SK-N-SH (cell line): ENCODE data around the gene S100A4. TPM values are rescaled to one million over a fixed set of nuclear protein-coding genes. Genes with fewer than 3 reads are reported as not detected.
"Not testable (repeated sequence)": the region's sequence is repeated elsewhere in the genome, so short reads cannot be mapped to it uniquely, and the experiment has no call there.

Source experiments
- CTCF ChIA-PET: fragments of 300-600, 350-600 bp; formaldehyde crosslinking; extraction: SDS; loops from one replicate; lab custom pipeline; 2021; lab: Yijun Ruan, JAX
- POLR2A ChIA-PET: fragments of 350-600 bp; sonication (Branson Sonifier 250); formaldehyde crosslinking; extraction: SDS; loops from one replicate; lab custom pipeline; 2020; ENCODE audit warnings: antibody characterized with exemption, inconsistent platforms; lab: Yijun Ruan, JAX
- DNase-seq: peaks from one replicate; pipeline ENCODE4 v3.0.0; 2012
- H2AFZ ChIP-seq: fragments of 200-600 bp; sonication (generic); 2 replicates; pipeline ENCODE4 v1.8.1; 2016; ENCODE audit warnings: antibody characterized with exemption, mild to moderate bottlenecking, low read depth
- H3F3A ChIP-seq: fragments of 200-600 bp; sonication (generic); replicated peaks from 2 replicates; pipeline ENCODE3; 2016; ENCODE audit warnings: antibody characterized with exemption, mild to moderate bottlenecking; ENCODE audit not compliant: insufficient read depth
- H3K27ac ChIP-seq, 2 experiments: fragments of 200-500 bp in 1 of 2; fragments of 200-600 bp in 1 of 2; sonication (Bioruptor generic) in 1 of 2; sonication (generic), shearing (Covaris generic) in 1 of 2; 2 replicates each; pipeline versions ENCODE4 v1.5.1 to v1.6.1; 2014 to 2016; ENCODE audit warnings: low read depth in 2 of 2, inconsistent platforms in 1 of 2, low read length in 1 of 2, mild to moderate bottlenecking in 1 of 2, mixed read lengths in 1 of 2
- H3K27me3 ChIP-seq: fragments of 200-600 bp; sonication (generic), shearing (Covaris generic); 2 replicates; pipeline ENCODE4 v1.6.1; 2016; ENCODE audit warnings: mixed run types; ENCODE audit not compliant: insufficient read depth
- H3K36me3 ChIP-seq, 2 experiments: fragments of 200-500 bp in 1 of 2; fragments of 200-600 bp in 1 of 2; sonication (Bioruptor generic) in 1 of 2; sonication (generic) in 1 of 2; replicated peaks in 1 of 2; 2 replicates each; pipeline versions ENCODE3 to v1.5.1; 2014 to 2016; ENCODE audit warnings: low read length in 1 of 2, mild to moderate bottlenecking in 1 of 2; ENCODE audit not compliant: insufficient read depth in 2 of 2, control insufficient read depth in 1 of 2
- H3K4me1 ChIP-seq, 2 experiments: fragments of 200-500 bp in 1 of 2; fragments of 200-600 bp in 1 of 2; sonication (Bioruptor generic) in 1 of 2; sonication (generic), shearing (Covaris generic) in 1 of 2; 2 replicates each; pipeline versions ENCODE4 v1.5.1 to v1.6.1; 2014 to 2016; ENCODE audit warnings: low read depth in 1 of 2, low read length in 1 of 2, mixed run types in 1 of 2; ENCODE audit not compliant: insufficient read depth in 2 of 2, control insufficient read depth in 1 of 2
- H3K4me2 ChIP-seq: fragments of 200-600 bp; sonication (generic), shearing (Covaris generic); 2 replicates; pipeline ENCODE4 v1.6.1; 2017; ENCODE audit warnings: mixed run types
- H3K4me3 ChIP-seq, 2 experiments: fragments of 200-500 bp in 1 of 2; fragments of 200-600 bp in 1 of 2; sonication (Bioruptor generic) in 1 of 2; sonication (generic), shearing (Covaris generic) in 1 of 2; 2 replicates each; pipeline versions ENCODE4 v1.5.1 to v1.8.1; 2014 to 2016; ENCODE audit warnings: low read depth in 2 of 2, inconsistent platforms in 1 of 2, low read length in 1 of 2, mild to moderate bottlenecking in 1 of 2, mixed read lengths in 1 of 2, moderate library complexity in 1 of 2
- H3K79me2 ChIP-seq: fragments of 200-600 bp; sonication (generic); 2 replicates; pipeline ENCODE4 v1.8.1; 2017; ENCODE audit warnings: mild to moderate bottlenecking; ENCODE audit not compliant: insufficient read depth
- H3K9ac ChIP-seq: fragments of 200-600 bp; sonication (generic); 2 replicates; pipeline ENCODE4 v1.6.1; 2017; ENCODE audit warnings: mixed run types
- H3K9me2 ChIP-seq: fragments of 200-600 bp; sonication (generic); 2 replicates; pipeline ENCODE4 v1.6.1; 2017; ENCODE audit warnings: mixed run types
- H3K9me3 ChIP-seq: fragments of 200-600 bp; sonication (generic); 2 replicates; pipeline ENCODE4 v1.6.1; 2017; ENCODE audit warnings: mixed run types, mild to moderate bottlenecking, moderate library complexity
- H4K20me1 ChIP-seq: fragments of 200-600 bp; sonication (generic); 2 replicates; pipeline ENCODE4 v1.6.1; 2017; ENCODE audit warnings: mild to moderate bottlenecking, mixed run types; ENCODE audit not compliant: insufficient read depth
- CHD2 ChIP-seq: fragments of 150-350 bp; IDR thresholded peaks from 2 replicates; pipeline ENCODE4 v1.6.1; 2018; ENCODE audit warnings: low read length; ENCODE audit not compliant: partially characterized antibody
- CTCF ChIP-seq: fragments of 200-600 bp; sonication (generic); IDR thresholded peaks from 2 replicates; pipeline ENCODE4 v1.6.1; 2017; ENCODE audit warnings: antibody characterized with exemption, mild to moderate bottlenecking, moderate library complexity
- ELF1 ChIP-seq: IDR thresholded peaks from 2 replicates; pipeline ENCODE4 v1.4.0; 2012
- EP300 ChIP-seq, 2 experiments: IDR thresholded peaks; 2 replicates each; pipeline versions ENCODE4 v1.4.0 to v1.6.1; 2012; ENCODE audit warnings: borderline replicate concordance in 1 of 2, low read depth in 1 of 2, low read length in 1 of 2
- FOXJ3 ChIP-seq: sonication (generic); formaldehyde crosslinking; IDR thresholded peaks from 2 replicates; pipeline ENCODE4 v1.5.1; 2020; ENCODE audit warnings: mild to moderate bottlenecking, missing genetic modification reagents
- MAX ChIP-seq: IDR thresholded peaks from 2 replicates; pipeline ENCODE4 v1.4.0; 2012; ENCODE audit warnings: low read depth
- MEF2A ChIP-seq: IDR thresholded peaks from 2 replicates; pipeline ENCODE4 v1.4.0; 2012; ENCODE audit warnings: low read depth, borderline replicate concordance
- RCOR1 ChIP-seq: fragments of 150-350 bp; IDR thresholded peaks from 2 replicates; pipeline ENCODE4 v1.6.1; 2017; ENCODE audit warnings: antibody characterized with exemption, low read length
- TCF12 ChIP-seq: IDR thresholded peaks from 2 replicates; pipeline ENCODE4 v1.4.0; 2012
- TEAD4 ChIP-seq: IDR thresholded peaks from 2 replicates; pipeline ENCODE4 v1.4.0; 2012; ENCODE audit warnings: mild to moderate bottlenecking, borderline replicate concordance; ENCODE audit not compliant: insufficient read depth
- YY1 ChIP-seq: IDR thresholded peaks from 2 replicates; pipeline ENCODE4 v1.4.0; 2012; ENCODE audit warnings: low read depth, mild to moderate bottlenecking
- ZBTB33 ChIP-seq: IDR thresholded peaks from 2 replicates; pipeline ENCODE4 v1.4.0; 2012; ENCODE audit warnings: low read depth, borderline replicate concordance
- WGBS: methylation state at CpG from one replicate; pipeline ENCODE4 v1.1.6; 2017; ENCODE audit warnings: low lambda C conversion rate; 5-methylcytosine and 5-hydroxymethylcytosine counted together
- polyA plus RNA-seq, 3 experiments: library from polyadenylated mRNA; depleted of rRNA; stranded (reverse); fragments of >200 nt; gene quantifications; 2 replicates each; pipeline ENCODE4 v1.2.3, GENCODE V29; 2012

The S100A4 gene
- polyA plus RNA-seq, 1 of the 3 experiments (the other 2 are of a cell fraction), result 25.4 TPM

GRCh38 chr1:153577138-153577537 is 31.5 kb upstream of the S100A4 start:
- TF ChIP-seq TCF12 (no peak), CTCF (no peak), CHD2 (no peak), EP300 (IDR thresholded peaks at IDR 0.05; ENCODE audit: borderline replicate concordance in 1 of 2, low read depth in 1 of 2, low read length in 1 of 2) (no peak), FOXJ3 (CRISPR knock-in tag) (no peak), TEAD4 (no peak), ZBTB33 (no peak), MAX (no peak), MEF2A (no peak), ELF1 (no peak), YY1 (no peak), RCOR1 (no peak)
- CTCF ChIA-PET, result interaction anchor here (0.8 to 4.3 kb wide), 6 partner anchors 8 to 82 kb away, joined by 3 to 31 read pairs (median 5); no protein-coding TSS in a partner anchor
- Histone ChIP-seq H4K20me1 (no peaks in the 10 kb centered on the region), H3K4me3 (no peak overlapping the region), H3K4me2 (no peak overlapping the region), H3K79me2 (no peaks in the 10 kb centered on the region; the same call in 1 of the 2 replicates), H3K27ac (no peak overlapping the region), H3K9ac (no peak overlapping the region), H3K9me3 (no peaks in the 10 kb centered on the region), H3K36me3 (no peaks in the 10 kb centered on the region), H3K27me3 (no peaks in the 10 kb centered on the region), H2AFZ (no peak overlapping the region), H3F3A (peaks cover 14% of the 10 kb centered on the region), H3K9me2 (no peaks in the 10 kb centered on the region), H3K4me1 (peaks cover 0 to 23% of the 10 kb centered on the region in 2 experiments; a peak in 2 of 4 replicates)
- DNase-seq, result no peak
- 79% methylated on average over 4 of the region's 4 CpGs for WGBS
- POLR2A ChIA-PET, result no interaction called here

GRCh38 chr1:153575497-153575896 is 29.9 kb upstream of the S100A4 start:
- POLR2A ChIA-PET, H3K27me3 ChIP-seq, H3K9ac ChIP-seq, H3K36me3 ChIP-seq, H3K79me2 ChIP-seq, H3K4me2 ChIP-seq, H3K27ac ChIP-seq, H4K20me1 ChIP-seq, DNase-seq, H3K4me3 ChIP-seq, H3K9me3 ChIP-seq, H3K9me2 ChIP-seq, H2AFZ ChIP-seq: not testable (repeated sequence)
- CTCF ChIA-PET, result interaction anchor here (0.8 to 4.3 kb wide), 6 partner anchors 15 to 223 kb away, joined by 3 to 31 read pairs (median 3); no protein-coding TSS in a partner anchor
- peaks cover 22% of the 10 kb centered on the region for H3F3A ChIP-seq
- WGBS, result 86% methylated on average over 10 of the region's 10 CpGs
- peaks cover 0 to 23% of the 10 kb centered on the region in 2 experiments; a peak in 2 of 4 replicates for H3K4me1 ChIP-seq

GRCh38 chr1:153575081-153575491 is 29.5 kb upstream of the S100A4 start:
- H2AFZ ChIP-seq, H3K4me3 ChIP-seq, POLR2A ChIA-PET, H3K4me2 ChIP-seq, H3K9ac ChIP-seq, H3K27me3 ChIP-seq, H3K9me2 ChIP-seq, H3K9me3 ChIP-seq, H3K27ac ChIP-seq, H3K79me2 ChIP-seq, DNase-seq, H3K36me3 ChIP-seq, H4K20me1 ChIP-seq: not testable (repeated sequence)
- CTCF ChIA-PET, result interaction anchor here (4.3 kb wide), 1 partner anchor 64 kb away, joined by 31 read pairs; no protein-coding TSS in a partner anchor
- peaks cover 0 to 23% of the 10 kb centered on the region in 2 experiments; a peak in 2 of 4 replicates for H3K4me1 ChIP-seq
- peaks cover 22% of the 10 kb centered on the region for H3F3A ChIP-seq
- 88% methylated on average over 12 of the region's 35 CpGs for WGBS
